Activated T-helper 1 cell treated with Interleukin-2 at 50 U/mL for 16 hours (primary cell): ENCODE results near the gene RRP12.
"Not testable (repeated sequence)": the region's sequence is repeated elsewhere in the genome, so short reads cannot be mapped to it uniquely, and the experiment has no call there.

ENCODE experiments used
- DNase-seq: peaks from one replicate; pipeline ENCODE4 v3.0.0-alpha.2; 2020; ENCODE audit warnings: low read depth

The RRP12 gene

DNA sequence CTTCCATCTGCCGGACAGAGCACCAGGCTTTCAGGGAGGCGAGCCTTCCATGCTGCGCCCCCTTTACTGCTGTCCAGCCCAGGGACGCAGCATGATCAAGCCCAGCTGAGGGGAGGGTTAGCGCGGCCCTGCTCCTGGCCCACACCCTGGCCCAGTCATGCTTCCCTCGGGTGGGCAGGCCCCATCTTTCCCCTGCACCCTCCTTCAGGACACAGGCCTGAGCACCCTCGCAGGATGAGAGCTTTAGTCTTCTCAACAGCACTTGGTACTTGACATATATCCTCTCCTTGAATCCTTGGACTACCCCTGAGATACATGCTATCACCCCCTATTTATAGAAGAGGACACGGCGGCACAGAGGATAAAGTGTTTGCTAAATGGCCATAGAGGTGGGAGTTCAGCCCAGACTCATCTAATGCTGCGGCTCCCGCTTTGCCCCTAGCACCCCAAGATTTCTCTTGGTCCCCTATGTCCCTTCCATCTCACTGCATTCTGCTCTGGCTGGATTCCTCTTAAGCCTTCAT is 34.0 kb downstream of the RRP12 start:
- no peak for DNase-seq

DNA sequence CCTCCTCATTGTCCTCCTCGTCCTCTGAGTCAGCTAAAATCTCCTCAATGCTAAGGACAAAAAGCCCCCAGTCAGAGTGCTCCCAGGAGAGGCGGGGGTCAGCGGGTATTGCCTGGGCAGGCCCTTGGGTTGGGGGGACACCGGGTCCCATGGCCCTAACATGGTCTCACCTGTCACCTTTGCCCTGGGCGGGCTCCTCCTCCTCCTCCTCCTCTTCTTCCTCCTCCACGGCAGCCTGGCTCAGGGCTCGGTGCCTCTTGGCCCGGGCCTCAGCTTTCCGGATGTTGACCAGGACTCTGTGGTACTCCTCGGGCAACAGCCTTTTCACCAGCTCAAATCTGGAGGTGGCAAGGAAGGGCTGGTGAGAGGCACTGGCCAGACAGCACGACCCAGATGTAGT is 34.6 kb downstream of the RRP12 start:
- DNase-seq, result no peak

DNA sequence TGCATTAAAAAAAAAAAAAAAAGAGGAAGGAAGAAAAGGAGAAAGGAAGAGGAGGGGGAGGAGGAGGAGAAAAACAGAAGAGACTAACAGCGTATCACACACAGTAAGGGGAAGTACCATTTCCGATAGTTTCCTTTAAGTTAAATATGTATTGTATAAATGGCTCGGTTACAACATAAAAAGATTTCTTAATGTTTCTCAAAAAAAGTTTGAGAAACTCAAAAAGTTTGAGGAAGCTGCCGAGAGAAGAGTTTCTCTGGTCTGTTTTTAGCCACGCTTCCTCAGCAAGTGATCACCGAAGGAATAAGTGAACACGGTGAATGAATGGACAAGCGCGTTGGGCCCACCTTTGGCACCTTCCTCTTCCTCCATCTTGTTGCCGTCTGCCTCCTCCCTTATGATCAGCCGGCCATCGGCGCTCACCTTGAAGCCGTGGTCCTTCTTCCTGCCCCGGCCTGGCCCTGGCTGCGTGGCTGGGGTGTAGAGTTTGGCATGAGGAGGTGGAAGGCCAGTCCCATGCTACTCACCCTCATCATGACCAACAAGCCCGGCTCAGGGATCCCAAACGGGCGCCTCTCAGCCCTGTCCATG is 35.3 kb downstream of the RRP12 start:
- no peak for DNase-seq

DNA sequence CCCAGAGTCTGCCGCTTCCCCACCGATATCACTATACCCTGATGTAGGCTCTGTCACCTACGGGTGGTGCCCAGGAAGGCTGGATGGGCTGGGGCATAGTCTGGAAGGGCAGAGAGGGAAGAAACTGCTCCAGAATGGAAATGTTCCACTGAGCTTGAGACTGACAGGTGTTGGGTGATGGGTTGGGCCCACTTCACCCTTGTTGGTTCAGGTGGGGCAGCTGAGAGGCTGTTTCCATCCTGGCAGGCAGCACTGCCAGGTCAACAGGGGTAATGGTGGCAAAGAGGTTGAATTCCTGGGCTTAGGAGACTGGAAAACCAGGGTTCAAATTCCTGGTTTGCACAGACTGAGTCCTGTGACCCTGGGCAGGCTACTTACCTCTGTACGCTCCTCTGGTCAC is 38.1 kb downstream of the RRP12 start:
- no peak for DNase-seq

GRCh38 chr10:97362310-97363033 is 38.7 kb downstream of the RRP12 start:
- no peak for DNase-seq

DNA sequence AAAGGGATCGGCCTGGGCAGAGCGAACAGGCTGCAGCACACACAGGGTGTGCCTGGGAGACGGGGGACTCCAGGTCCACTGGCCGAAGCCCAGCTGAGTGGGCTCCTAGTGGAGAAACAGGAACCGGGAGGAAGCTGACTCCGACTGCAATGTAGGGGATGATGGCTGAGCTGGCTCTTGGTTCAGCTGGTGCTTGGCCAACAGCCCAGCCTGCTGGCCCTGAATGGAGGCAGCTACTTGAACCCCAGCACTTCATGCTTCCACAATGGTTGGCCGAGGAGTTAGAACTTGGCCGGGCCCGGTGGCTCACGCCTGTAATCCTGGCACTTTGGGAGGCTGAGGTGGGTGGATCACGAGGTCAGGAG is 39.6 kb downstream of the RRP12 start:
- no peak for DNase-seq

DNA sequence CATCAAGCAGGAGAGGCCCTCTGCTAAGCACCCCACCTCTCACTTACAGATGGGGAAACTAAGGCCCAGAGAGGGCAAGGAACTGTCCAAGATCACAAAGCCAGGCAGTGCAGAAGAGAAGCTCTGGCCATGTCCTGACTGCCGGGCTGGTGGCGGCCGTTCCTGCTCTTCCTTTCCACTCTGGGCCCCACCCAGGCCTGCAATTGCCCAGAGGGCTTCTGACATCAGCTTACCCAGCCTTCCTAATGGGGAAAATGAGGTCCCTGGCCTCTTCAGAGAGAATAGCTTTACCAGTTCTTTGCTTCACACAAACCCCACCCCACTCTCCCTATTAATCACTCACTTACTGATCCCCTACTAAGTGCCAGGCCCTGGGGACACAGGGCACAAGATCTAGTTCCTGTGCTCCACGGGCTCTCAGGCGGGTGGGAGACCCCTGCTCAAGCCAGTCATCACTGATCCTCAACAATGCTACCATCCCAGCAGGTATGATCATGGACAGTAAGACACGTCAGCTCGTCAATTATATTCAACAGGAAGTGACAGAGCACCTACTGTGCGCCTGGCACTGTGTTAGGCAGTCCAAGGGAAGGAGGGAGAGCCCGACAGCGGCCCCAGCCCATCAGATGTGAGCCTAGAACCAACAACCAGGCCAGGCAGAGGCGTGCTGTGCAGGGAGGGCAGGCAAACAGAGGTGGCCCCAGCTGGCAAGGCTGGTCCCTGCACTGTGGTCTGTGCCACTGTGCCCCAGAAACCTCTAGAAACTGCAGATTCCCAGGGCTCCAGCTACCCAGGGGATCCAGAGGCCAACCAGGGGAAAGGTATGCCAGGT is 40.2 kb downstream of the RRP12 start:
- no peak for DNase-seq

GRCh38 chr10:97358781-97359180 is 42.4 kb downstream of the RRP12 start:
- no peak for DNase-seq

DNA sequence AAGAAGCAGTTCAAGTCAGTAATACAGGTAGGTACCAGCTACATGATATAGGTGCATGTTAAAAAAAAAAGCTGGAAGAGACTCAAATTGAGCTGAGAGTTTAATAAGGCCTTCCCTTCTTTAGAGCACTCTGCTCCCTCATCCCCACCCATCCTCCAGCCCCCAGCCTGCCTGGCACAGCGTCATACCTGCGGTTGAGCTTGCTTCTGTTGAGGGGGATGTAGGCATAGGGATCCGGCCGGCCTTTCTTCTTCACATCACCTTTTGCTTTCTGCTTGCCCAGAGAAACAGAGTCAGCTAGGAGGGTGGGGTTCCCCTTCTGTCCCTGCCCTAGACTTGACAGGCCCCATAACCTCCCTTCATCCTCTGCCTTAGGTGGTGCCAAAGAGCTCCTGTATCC is 42.8 kb downstream of the RRP12 start:
- no peak for DNase-seq

- DNase-seq, result no peak
Measured at GRCh38 chr10:97356918-97357317, 44.2 kb downstream of the RRP12 start.

DNA sequence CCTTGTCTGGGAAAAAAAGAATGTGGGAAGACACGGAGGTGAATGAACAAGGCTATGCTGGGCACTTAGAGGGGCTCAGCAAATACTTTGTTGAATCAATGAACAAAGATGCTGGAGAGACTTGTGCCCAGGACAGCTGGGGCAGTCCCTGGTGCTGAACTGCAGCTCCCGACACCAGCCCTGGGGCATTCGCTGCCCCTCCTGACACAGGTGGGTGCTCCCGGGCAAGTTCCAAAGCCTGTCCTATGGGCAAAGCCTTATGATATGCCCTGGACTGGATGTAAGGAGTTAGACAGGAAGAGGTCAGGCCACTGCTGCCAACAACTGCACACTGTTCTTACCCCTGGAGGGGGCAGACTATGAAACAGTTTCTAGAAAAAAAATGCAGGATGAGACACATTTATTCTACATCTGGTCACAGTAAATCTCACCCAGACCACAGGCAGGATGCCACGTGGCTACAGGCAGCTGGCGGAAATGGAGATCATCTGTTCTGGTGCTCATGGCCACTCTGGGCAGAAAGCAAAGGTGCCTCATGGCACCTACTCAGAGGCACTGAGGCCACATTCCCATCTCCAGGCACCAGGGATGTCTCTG is 44.7 kb downstream of the RRP12 start:
- no peak for DNase-seq

- no peak for DNase-seq
Measured at GRCh38 chr10:97355571-97355975, 45.6 kb downstream of the RRP12 start.

DNA sequence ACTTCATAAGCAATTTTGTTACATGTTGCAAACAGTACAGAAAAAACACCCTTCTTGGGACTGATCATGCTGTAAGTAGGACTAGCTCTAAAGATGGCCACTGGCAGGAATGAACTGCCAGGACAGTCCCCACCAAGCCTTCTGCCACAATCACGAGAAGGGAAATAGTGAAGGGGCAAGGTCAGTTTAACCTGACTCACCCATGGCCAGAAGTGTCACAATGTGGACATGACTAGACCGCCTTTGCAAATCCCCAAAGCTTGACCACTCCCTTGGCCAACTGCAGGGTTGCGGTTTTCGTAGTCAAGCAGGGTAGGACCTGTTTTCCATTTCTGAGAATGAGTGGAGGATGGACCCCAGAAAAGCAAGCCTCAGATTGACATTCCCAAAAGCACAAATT is 47.2 kb downstream of the RRP12 start:
- no peak for DNase-seq

- no peak for DNase-seq
Measured at GRCh38 chr10:97349752-97350513, 51.2 kb downstream of the RRP12 start.

GRCh38 chr10:97347317-97347716 is 53.8 kb downstream of the RRP12 start:
- no peak for DNase-seq

DNA sequence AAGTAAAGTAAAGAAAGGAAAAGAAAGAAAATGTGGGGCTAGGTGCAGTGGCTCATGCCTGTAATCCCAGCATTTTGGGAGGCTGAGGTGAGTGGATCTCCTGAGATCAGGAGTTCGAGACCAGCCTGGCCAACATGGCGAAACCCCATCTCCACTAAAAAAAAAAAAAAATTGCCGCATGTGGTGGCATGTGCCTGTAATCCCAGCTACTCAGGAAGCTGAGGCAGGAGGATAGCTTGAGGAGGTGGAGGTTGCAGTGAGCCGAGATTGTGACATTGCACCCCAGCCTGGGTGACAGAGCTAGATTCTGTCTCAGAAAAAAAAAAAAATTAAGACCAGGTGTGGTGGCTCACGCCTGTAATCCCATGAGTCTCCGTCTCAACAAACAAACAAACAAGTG is 57.5 kb downstream of the RRP12 start:
- DNase-seq, result not testable (repeated sequence)

- no peak for DNase-seq
Measured at GRCh38 chr10:97341416-97341815, 59.7 kb downstream of the RRP12 start.

DNA sequence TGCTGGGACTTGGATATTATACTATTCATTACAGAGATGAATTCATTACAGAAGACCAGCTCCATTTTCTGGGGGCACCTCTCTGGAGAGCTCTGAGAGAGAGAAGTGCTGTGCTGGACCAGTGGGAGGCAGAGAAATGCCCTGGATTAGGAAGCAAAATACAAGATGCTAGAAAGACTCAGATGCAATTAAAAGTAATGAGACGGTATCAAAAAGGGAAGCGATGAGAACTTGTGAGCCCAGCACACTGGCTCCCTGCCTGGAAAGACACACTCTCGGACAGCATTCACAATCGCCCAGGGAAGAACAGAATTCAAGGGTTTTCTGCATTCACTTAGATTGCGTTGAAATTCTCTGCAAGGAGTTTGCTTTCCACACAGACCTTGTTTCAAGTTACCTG is 63.1 kb downstream of the RRP12 start:
- DNase-seq, result no peak

DNA sequence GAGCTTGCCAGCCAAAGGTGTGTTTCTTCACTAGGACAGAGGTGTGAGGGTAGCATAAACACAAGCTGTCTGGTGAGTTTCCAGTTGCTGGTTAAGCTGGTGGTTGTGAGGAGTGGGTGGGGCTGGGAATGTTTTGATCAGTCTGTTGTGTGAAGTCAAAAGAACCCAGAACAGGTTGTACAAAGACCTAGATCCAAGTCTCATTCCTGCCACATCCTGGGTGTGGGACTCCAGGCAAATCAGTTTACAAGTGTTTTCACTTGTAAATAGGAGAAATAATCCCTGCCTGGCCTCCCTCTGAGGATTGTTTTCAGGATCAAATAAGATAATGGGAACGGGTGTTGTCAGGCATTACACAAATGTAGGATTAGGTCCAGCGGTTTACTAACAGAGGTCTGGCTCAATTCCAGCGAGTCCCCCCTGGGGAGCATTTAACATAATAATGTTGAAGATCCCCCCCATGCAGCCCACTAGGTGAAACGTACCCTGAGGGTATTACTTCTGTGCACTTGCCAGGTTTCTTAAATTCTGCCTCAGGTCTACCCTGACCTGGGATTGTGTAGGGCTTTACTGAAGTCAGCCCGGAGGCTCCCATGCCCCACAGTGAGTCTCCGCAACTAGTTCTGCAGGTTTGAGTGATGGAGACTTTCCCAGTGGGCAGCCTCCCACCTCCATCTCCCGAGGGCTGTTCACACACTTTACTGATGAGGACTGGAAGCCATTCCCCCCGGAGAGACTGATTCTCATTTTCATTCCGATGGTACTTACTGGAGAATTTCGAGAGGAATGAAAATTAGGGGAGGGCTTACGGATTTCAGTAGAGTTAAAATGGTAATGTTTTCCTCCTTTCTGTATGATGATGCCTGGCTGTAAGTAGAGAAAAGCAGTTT is 64.0 kb downstream of the RRP12 start:
- no peak for DNase-seq

DNA sequence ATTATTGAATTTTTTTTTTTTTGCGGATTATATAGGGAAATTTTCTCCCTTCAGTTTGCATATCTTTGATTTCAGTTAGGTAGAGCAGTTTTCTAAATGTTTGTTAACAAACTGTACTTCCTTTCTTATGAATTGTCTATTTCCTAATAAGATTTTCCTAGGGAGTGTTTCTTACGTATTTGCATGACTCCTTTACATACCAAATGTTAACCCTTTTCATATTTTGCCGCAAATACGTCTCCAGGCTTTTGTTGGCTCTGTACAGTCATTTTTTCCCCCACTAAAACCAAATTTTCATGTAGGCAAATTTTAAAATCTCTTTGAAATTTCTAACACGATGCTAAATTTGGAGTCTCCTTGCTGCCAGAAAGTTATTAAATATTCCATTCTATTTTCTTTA is 64.7 kb downstream of the RRP12 start:
- no peak for DNase-seq

DNA sequence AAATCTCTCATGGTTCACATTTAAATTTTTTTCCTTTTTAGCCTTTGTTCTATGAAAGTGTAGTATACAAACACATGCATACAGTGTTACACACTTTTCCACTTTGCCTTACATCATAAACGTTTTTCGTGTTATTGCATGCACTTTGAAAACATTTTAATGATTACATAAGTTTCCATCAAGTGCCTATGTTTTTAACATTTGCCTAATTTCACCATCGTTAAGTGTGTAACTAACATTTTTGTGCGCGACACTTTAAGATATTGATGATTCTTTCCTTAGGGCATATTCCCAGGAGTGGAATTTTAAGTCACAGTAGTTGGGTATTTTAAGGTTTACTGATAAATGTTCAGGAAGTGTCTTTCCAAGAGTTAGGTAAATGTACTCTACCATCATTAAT is 65.1 kb downstream of the RRP12 start:
- DNase-seq, result no peak
